Stimulated activated naive CD8-positive, alpha-beta T cell treated with anti-CD3 and anti-CD28 coated beads, Interleukin-15, Interleukin-2, amounts not matched to agents 100 ng/mL and 50 ng/mL, for 24 hours (primary cell): Measurements from ENCODE around the gene UGGT1.
A peak's percentile ranks its signal among the peaks of the same experiment; 100 is the strongest.

Experiments used
- H3K27ac Mint-ChIP-seq: one replicate; pipeline ENCODE4 v1.8.0; 2021; ENCODE audit warnings: mild to moderate bottlenecking, mixed read lengths
- H3K27me3 Mint-ChIP-seq: one replicate; pipeline ENCODE4 v1.8.0; 2021; ENCODE audit warnings: mixed read lengths
- H3K36me3 Mint-ChIP-seq: one replicate; pipeline ENCODE4 v1.8.0; 2021; ENCODE audit warnings: low read depth, mixed read lengths
- H3K4me1 Mint-ChIP-seq: one replicate; pipeline ENCODE4 v1.8.0; 2021; ENCODE audit warnings: low read depth, mixed read lengths
- H3K4me3 Mint-ChIP-seq: one replicate; pipeline ENCODE4 v1.8.0; 2021; ENCODE audit warnings: mild to moderate bottlenecking, mixed read lengths
- H3K9me3 Mint-ChIP-seq: one replicate; pipeline ENCODE4 v1.8.0; 2021; ENCODE audit warnings: mixed read lengths

Gene UGGT1, protein sequence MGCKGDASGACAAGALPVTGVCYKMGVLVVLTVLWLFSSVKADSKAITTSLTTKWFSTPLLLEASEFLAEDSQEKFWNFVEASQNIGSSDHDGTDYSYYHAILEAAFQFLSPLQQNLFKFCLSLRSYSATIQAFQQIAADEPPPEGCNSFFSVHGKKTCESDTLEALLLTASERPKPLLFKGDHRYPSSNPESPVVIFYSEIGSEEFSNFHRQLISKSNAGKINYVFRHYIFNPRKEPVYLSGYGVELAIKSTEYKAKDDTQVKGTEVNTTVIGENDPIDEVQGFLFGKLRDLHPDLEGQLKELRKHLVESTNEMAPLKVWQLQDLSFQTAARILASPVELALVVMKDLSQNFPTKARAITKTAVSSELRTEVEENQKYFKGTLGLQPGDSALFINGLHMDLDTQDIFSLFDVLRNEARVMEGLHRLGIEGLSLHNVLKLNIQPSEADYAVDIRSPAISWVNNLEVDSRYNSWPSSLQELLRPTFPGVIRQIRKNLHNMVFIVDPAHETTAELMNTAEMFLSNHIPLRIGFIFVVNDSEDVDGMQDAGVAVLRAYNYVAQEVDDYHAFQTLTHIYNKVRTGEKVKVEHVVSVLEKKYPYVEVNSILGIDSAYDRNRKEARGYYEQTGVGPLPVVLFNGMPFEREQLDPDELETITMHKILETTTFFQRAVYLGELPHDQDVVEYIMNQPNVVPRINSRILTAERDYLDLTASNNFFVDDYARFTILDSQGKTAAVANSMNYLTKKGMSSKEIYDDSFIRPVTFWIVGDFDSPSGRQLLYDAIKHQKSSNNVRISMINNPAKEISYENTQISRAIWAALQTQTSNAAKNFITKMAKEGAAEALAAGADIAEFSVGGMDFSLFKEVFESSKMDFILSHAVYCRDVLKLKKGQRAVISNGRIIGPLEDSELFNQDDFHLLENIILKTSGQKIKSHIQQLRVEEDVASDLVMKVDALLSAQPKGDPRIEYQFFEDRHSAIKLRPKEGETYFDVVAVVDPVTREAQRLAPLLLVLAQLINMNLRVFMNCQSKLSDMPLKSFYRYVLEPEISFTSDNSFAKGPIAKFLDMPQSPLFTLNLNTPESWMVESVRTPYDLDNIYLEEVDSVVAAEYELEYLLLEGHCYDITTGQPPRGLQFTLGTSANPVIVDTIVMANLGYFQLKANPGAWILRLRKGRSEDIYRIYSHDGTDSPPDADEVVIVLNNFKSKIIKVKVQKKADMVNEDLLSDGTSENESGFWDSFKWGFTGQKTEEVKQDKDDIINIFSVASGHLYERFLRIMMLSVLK (N-terminal part only)

DNA sequence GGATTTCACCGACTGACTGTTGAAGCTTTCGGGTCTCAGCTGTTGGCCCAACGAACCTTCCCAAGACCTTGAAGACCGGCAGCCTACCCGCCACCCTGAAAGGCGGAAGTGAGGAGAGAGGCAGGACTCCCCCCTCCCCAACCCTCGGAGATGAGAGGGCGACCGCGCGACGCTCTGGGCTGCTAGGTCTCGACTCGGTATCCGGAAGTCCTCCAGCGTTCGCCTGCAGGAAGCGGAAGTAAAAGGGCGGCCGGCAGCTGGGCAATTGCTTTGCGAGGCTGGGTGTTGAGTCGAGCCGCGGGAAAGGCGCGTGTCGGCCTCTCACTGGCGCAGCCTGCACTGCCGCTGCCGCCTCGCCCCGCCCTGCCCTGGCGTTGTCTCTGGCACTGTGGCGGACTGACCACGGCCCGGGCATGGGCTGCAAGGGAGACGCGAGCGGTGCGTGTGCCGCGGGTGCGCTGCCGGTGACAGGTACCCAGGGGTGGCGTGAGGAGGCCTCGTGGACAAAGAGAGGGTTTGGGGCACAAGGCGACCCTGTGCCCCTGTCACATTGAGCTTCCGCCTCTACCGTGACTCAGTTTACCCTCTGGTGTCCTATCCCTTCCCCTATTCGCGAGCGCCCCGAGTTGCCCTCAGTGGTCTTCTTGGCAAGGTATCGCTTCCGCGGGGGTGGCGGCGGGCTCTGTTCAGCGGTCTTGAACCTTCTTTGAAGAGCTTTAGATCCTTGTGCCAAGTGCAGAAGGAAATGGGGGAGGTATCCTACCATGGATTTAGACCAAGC lies at the start of gene UGGT1:
TSS of gene UGGT1 (plus strand) at position 256 of the 781 bp plus-strand sequence. CDS start at position 414, 158 bp downstream.
- peaks cover 11% of the 10 kb centered on the region for H3K36me3 Mint-ChIP-seq
- H3K9me3 Mint-ChIP-seq, result no peaks in the 10 kb centered on the region
- no peaks in the 10 kb centered on the region for H3K27me3 Mint-ChIP-seq
- peaks cover 51% of the 10 kb centered on the region for H3K4me1 Mint-ChIP-seq
- H3K4me3 Mint-ChIP-seq, result peak within 1 kb of the TSS; percentile 96
- H3K27ac Mint-ChIP-seq, result peak within 1 kb of the TSS; percentile 95

GRCh38 chr2:128041561-128041960 lies 49.4 kb upstream of the UGGT1 start:
- Mint-ChIP-seq H3K27me3 (peaks cover 20% of the 10 kb centered on the region), H3K4me3 (no peak overlapping the region), H3K4me1 (no peaks in the 10 kb centered on the region), H3K36me3 (no peaks in the 10 kb centered on the region), H3K27ac (no peak overlapping the region), H3K9me3 (peaks cover 39% of the 10 kb centered on the region)

- no peak overlapping the region for H3K27ac Mint-ChIP-seq
- H3K9me3 Mint-ChIP-seq, result peaks cover 24% of the 10 kb centered on the region
- no peaks in the 10 kb centered on the region for H3K36me3 Mint-ChIP-seq
- no peaks in the 10 kb centered on the region for H3K4me1 Mint-ChIP-seq
- H3K27me3 Mint-ChIP-seq, result peaks cover 25% of the 10 kb centered on the region
- no peak overlapping the region for H3K4me3 Mint-ChIP-seq
Observed at GRCh38 chr2:128043041-128043440, 48.0 kb upstream of the UGGT1 start.

- no peak overlapping the region for H3K4me3 Mint-ChIP-seq
- H3K4me1 Mint-ChIP-seq, result no peaks in the 10 kb centered on the region
- H3K9me3 Mint-ChIP-seq, result peaks cover 13% of the 10 kb centered on the region
- no peak overlapping the region for H3K27ac Mint-ChIP-seq
- peaks cover 5% of the 10 kb centered on the region for H3K36me3 Mint-ChIP-seq
- peaks cover 34% of the 10 kb centered on the region for H3K27me3 Mint-ChIP-seq
Observed at GRCh38 chr2:128053331-128053730, 37.7 kb upstream of the UGGT1 start.

DNA sequence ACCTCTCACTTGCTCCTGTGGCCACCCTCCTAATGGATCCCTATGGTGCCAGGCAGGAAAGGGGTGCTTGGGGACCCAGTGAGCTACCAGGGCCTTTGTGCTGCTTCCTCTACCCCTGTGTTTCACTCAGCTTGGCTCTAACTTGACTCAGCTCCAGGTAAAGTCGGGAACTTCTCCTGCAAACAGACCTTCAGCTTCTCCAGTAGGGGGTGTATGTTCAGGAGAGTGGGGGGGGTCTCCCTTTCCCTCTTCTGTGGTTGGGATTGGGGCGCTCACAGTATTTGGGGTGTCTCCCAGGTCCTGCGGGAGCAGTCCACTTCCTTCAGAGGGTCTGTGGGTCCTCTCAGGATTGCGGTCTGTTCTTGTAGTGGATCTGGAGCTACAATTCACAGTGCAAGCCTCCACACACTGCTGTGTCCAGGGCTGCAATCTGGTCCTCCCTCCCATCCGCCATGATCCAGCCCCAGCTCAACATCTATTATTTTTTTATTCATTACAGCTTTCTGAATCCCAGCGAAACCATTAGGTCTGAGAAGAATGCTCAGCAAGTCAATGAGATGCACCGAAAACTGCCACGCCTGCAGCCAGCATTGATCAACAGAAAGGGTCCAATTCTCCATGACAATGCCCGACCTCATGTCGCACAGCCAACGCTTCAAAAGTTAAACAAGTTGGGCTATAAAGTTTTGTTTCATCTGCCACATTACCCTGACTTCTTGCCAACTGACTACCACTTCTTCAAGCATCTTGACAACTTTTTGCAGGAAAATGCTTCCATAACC lies 36.7 kb upstream of the UGGT1 start:
- Mint-ChIP-seq H3K27ac (no peak overlapping the region), H3K4me3 (no peak overlapping the region), H3K4me1 (no peaks in the 10 kb centered on the region), H3K9me3 (peaks cover 11% of the 10 kb centered on the region), H3K27me3 (peaks cover 31% of the 10 kb centered on the region), H3K36me3 (peaks cover 5% of the 10 kb centered on the region)

- H3K27me3 Mint-ChIP-seq, result peaks cover 6% of the 10 kb centered on the region
Observed at GRCh38 chr2:128057334-128057733, 33.7 kb upstream of the UGGT1 start.

DNA sequence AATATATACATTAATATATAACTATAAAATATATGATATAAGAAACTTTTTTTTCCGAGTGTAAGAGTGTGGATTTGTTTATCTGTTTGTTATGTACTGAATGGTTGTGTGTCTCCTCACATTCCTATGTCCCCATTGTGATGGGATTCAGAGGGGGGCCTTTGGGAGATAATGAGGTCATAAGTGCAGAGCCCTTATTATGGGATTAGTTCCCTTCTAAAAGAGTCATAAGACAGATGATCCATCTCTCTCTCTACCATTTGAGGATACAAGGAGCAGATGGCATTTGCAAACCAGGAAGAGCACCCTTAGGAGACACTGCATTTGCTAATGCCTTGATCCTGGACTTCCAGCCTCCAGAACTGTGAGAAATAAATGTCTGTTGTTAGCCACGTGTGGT lies 32.9 kb upstream of the UGGT1 start:
- H3K36me3 Mint-ChIP-seq, result no peaks in the 10 kb centered on the region
- H3K27ac Mint-ChIP-seq, result no peak overlapping the region
- no peaks in the 10 kb centered on the region for H3K4me1 Mint-ChIP-seq
- no peak overlapping the region for H3K4me3 Mint-ChIP-seq
- H3K27me3 Mint-ChIP-seq, result no peaks in the 10 kb centered on the region
- no peaks in the 10 kb centered on the region for H3K9me3 Mint-ChIP-seq

More at GRCh38 chr2:128057334-128057733, 33.7 kb upstream of the UGGT1 start:
- H3K4me3 Mint-ChIP-seq, result no peak overlapping the region
- H3K9me3 Mint-ChIP-seq, result no peaks in the 10 kb centered on the region
- no peaks in the 10 kb centered on the region for H3K36me3 Mint-ChIP-seq
- H3K4me1 Mint-ChIP-seq, result no peaks in the 10 kb centered on the region
- H3K27ac Mint-ChIP-seq, result no peak overlapping the region

GRCh38 chr2:128062571-128062970 lies 28.4 kb upstream of the UGGT1 start:
- no peaks in the 10 kb centered on the region for H3K9me3 Mint-ChIP-seq
- H3K4me3 Mint-ChIP-seq, result no peak overlapping the region
- no peaks in the 10 kb centered on the region for H3K27me3 Mint-ChIP-seq
- H3K36me3 Mint-ChIP-seq, result no peaks in the 10 kb centered on the region
- no peaks in the 10 kb centered on the region for H3K4me1 Mint-ChIP-seq
- H3K27ac Mint-ChIP-seq, result no peak overlapping the region

DNA sequence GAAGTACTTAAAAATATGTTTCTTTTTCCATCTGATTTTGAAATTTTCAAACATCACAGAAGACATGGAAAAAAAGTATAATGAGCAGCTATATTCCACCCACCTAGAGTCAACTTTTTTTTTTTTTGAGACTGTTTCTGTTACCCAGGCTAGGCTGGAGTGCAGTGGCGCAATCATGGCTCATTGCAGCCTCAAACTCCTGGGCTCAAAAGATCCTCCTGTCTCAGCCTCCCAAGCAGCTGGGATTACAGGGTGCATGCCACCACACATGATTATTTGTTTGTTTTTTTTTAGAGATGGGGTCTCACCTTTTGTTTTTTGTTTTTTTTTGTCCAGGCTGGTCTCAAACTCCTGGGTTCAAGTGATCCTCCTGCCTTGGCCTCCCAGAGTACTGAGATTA lies 26.6 kb upstream of the UGGT1 start:
- H3K36me3 Mint-ChIP-seq, result no peaks in the 10 kb centered on the region
- no peak overlapping the region for H3K4me3 Mint-ChIP-seq
- no peaks in the 10 kb centered on the region for H3K4me1 Mint-ChIP-seq
- H3K27me3 Mint-ChIP-seq, result no peaks in the 10 kb centered on the region
- H3K9me3 Mint-ChIP-seq, result no peaks in the 10 kb centered on the region
- H3K27ac Mint-ChIP-seq, result no peak overlapping the region

- Mint-ChIP-seq H3K4me1 (no peaks in the 10 kb centered on the region), H3K27ac (no peak overlapping the region), H3K27me3 (no peaks in the 10 kb centered on the region), H3K9me3 (no peaks in the 10 kb centered on the region), H3K36me3 (no peaks in the 10 kb centered on the region), H3K4me3 (no peak overlapping the region)
Observed at GRCh38 chr2:128069769-128070168, 21.2 kb upstream of the UGGT1 start.

- H3K27ac Mint-ChIP-seq, result no peak overlapping the region
- H3K9me3 Mint-ChIP-seq, result no peaks in the 10 kb centered on the region
Observed at GRCh38 chr2:128073278-128073677, 17.7 kb upstream of the UGGT1 start.

GRCh38 chr2:128076461-128077106 lies 14.4 kb upstream of the UGGT1 start:
- H3K4me3 Mint-ChIP-seq, result no peak overlapping the region
- no peaks in the 10 kb centered on the region for H3K4me1 Mint-ChIP-seq
- no peaks in the 10 kb centered on the region for H3K36me3 Mint-ChIP-seq
- no peaks in the 10 kb centered on the region for H3K27me3 Mint-ChIP-seq
- H3K9me3 Mint-ChIP-seq, result no peaks in the 10 kb centered on the region
- H3K27ac Mint-ChIP-seq, result no peak overlapping the region

More at GRCh38 chr2:128073278-128073677, 17.7 kb upstream of the UGGT1 start:
- Mint-ChIP-seq H3K4me3 (no peak overlapping the region), H3K27me3 (no peaks in the 10 kb centered on the region), H3K36me3 (no peaks in the 10 kb centered on the region), H3K4me1 (no peaks in the 10 kb centered on the region)

- peaks cover 8% of the 10 kb centered on the region for H3K4me1 Mint-ChIP-seq
- no peak overlapping the region for H3K4me3 Mint-ChIP-seq
Observed at GRCh38 chr2:128084757-128085156, 6.2 kb upstream of the UGGT1 start.

More at GRCh38 chr2:128084757-128085156, 6.2 kb upstream of the UGGT1 start:
- H3K27me3 Mint-ChIP-seq, result no peaks in the 10 kb centered on the region
- H3K27ac Mint-ChIP-seq, result no peak overlapping the region
- H3K36me3 Mint-ChIP-seq, result no peaks in the 10 kb centered on the region
- H3K9me3 Mint-ChIP-seq, result no peaks in the 10 kb centered on the region
